ENCODE data around the gene TOMT. TPM values are rescaled to one million over a fixed set of nuclear protein-coding genes. Genes with fewer than 3 reads are reported as not detected.

The TOMT gene
- total RNA-seq, 2 donors from 2014 or later: not detected

GRCh38 chr11:72084076-72084475 is 21.6 kb upstream of the TOMT start:
- Histone ChIP-seq H3K4me3 (ENCODE audit: low read length) (no peak overlapping the region), H3K27me3 (ENCODE audit: control insufficient read depth, insufficient read depth, low read length, poor library complexity, severe bottlenecking) (no peaks in the 10 kb centered on the region), H3K9ac (ENCODE audit: extremely low read depth, low read length, poor library complexity, severe bottlenecking) (no peak overlapping the region), H3K4me1 (ENCODE audit: control insufficient read depth, insufficient read depth, low read length) (peaks cover 10% of the 10 kb centered on the region), H3K27ac (ENCODE audit: low read depth, low read length) (no peak overlapping the region), H3K9me3 (ENCODE audit: control insufficient read depth, low read length) (no peaks in the 10 kb centered on the region), H3K36me3 (ENCODE audit: control insufficient read depth, insufficient read depth, low read length) (peaks cover 10% of the 10 kb centered on the region)
- Mint-ChIP-seq H3K4me1 (peaks cover 17% of the 10 kb centered on the region), H3K36me3 (ENCODE audit: low read depth) (peaks cover 2% of the 10 kb centered on the region), H3K9me3 (no peaks in the 10 kb centered on the region), H3K27me3 (ENCODE audit: insufficient read depth) (no peaks in the 10 kb centered on the region), H3K4me3 (no peak overlapping the region), H3K27ac (no peak overlapping the region)
- TF ChIP-seq CTCF (conservative IDR thresholded peaks at IDR 0.05): no peak
- no peak for DNase-seq
- WGBS, 2 experiments (ENCODE audit: insufficient coverage in 1 of 2, insufficient read length in 1 of 2): 94% methylated on average over 3 of the region's 4 CpGs

DNA sequence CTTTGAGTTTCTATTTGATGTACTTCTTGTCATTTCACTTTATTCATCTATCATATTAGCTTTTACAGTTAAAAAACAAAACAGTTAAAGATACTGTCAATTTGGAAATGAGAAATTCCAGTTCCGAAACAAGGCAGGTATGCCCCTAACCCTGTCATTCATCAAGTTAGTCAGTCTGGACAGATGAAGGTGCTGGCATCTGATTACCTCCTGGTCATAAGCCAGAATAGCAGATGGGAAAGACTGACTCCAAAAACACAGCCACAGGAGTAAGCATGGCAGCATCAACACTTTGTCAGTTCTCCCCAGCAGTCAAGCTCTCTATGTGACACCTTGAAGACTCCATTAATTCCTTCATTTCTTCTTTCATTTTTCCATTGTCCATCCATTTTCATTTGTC is 20.8 kb upstream of the TOMT start:
- WGBS, 2 experiments (ENCODE audit: insufficient coverage in 1 of 2, insufficient read length in 1 of 2): 90% methylated on average over 1 of the region's 1 CpG
- no peak for DNase-seq
- Mint-ChIP-seq H3K4me3 (no peak overlapping the region), H3K27ac (no peak overlapping the region), H3K27me3 (ENCODE audit: insufficient read depth) (no peaks in the 10 kb centered on the region), H3K9me3 (no peaks in the 10 kb centered on the region), H3K36me3 (ENCODE audit: low read depth) (peaks cover 2% of the 10 kb centered on the region), H3K4me1 (peaks cover 26% of the 10 kb centered on the region)
- no peak for TF ChIP-seq CTCF (conservative IDR thresholded peaks at IDR 0.05)
- H3K4me1 ChIP-seq (ENCODE audit: control insufficient read depth, insufficient read depth, low read length): peaks cover 12% of the 10 kb centered on the region
- H3K9me3 ChIP-seq (ENCODE audit: control insufficient read depth, low read length): no peaks in the 10 kb centered on the region
- no peak overlapping the region for H3K9ac ChIP-seq (ENCODE audit: extremely low read depth, low read length, poor library complexity, severe bottlenecking)
- H3K4me3 ChIP-seq (ENCODE audit: low read length): no peak overlapping the region
- no peaks in the 10 kb centered on the region for H3K27me3 ChIP-seq (ENCODE audit: control insufficient read depth, insufficient read depth, low read length, poor library complexity, severe bottlenecking)
- no peak overlapping the region for H3K27ac ChIP-seq (ENCODE audit: low read depth, low read length)
- H3K36me3 ChIP-seq (ENCODE audit: control insufficient read depth, insufficient read depth, low read length): peaks cover 10% of the 10 kb centered on the region

DNA sequence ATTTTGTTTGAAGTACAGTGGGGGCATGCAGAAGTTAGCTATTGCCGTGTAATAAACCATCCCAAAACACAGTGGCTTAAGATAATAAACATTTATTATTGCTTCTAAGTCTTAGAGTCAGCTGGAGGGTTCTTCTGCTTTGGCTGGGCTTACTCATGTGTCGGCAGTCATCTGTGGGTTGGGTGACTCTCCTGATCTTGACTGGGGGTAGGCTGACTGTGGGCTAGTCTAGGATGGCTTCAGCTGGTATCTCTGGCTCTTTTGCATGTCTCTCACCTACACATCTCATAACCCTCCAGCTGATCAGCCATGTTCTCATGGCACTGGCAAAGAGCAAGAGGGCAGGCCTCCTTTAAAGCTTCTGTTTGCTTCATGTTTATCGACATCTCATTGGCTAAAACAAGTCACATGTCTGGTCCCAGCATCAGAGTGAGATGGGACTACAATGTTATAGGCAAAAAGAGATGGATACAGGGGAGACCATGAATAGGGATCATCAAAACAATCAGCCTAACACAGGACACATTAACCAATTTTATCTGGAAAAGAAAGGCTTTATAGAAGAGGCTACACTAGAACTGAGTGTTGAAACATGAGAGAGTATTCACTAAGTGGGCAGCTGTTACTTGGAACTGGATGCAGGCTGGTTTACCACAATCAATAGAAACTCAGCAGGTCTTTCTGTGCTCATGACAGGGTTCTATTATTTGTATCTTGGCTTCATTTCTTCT is 19.9 kb upstream of the TOMT start:
- H3K27me3 ChIP-seq (ENCODE audit: control insufficient read depth, insufficient read depth, low read length, poor library complexity, severe bottlenecking): no peaks in the 10 kb centered on the region
- H3K27ac ChIP-seq (ENCODE audit: low read depth, low read length): peak overlapping the region; percentile 13
- Mint-ChIP-seq H3K4me1 (peaks cover 32% of the 10 kb centered on the region), H3K4me3 (no peak overlapping the region), H3K27me3 (ENCODE audit: insufficient read depth) (no peaks in the 10 kb centered on the region), H3K9me3 (no peaks in the 10 kb centered on the region), H3K36me3 (ENCODE audit: low read depth) (peaks cover 2% of the 10 kb centered on the region), H3K27ac (no peak overlapping the region)
- no peak for DNase-seq
- H3K4me3 ChIP-seq (ENCODE audit: low read length): no peak overlapping the region
- H3K9ac ChIP-seq (ENCODE audit: extremely low read depth, low read length, poor library complexity, severe bottlenecking): no peak overlapping the region
- no peaks in the 10 kb centered on the region for H3K9me3 ChIP-seq (ENCODE audit: control insufficient read depth, low read length)
- peaks cover 21% of the 10 kb centered on the region for H3K4me1 ChIP-seq (ENCODE audit: control insufficient read depth, insufficient read depth, low read length)
- WGBS, 2 experiments (ENCODE audit: insufficient coverage in 1 of 2, insufficient read length in 1 of 2): 83 to 96% methylated on average over 1 to 2 of the region's 3 CpGs
- TF ChIP-seq CTCF (conservative IDR thresholded peaks at IDR 0.05): no peak
- H3K36me3 ChIP-seq (ENCODE audit: control insufficient read depth, insufficient read depth, low read length): peaks cover 10% of the 10 kb centered on the region

Data from endodermal cell (in vitro differentiated cells).